ENCODE measurements around the gene KRT3. TPM values are rescaled to one million over a fixed set of nuclear protein-coding genes. Genes with fewer than 3 reads are reported as not detected.

KRT3 gene
- total RNA-seq, 1 experiment from 2014 or later = not detected

DNA sequence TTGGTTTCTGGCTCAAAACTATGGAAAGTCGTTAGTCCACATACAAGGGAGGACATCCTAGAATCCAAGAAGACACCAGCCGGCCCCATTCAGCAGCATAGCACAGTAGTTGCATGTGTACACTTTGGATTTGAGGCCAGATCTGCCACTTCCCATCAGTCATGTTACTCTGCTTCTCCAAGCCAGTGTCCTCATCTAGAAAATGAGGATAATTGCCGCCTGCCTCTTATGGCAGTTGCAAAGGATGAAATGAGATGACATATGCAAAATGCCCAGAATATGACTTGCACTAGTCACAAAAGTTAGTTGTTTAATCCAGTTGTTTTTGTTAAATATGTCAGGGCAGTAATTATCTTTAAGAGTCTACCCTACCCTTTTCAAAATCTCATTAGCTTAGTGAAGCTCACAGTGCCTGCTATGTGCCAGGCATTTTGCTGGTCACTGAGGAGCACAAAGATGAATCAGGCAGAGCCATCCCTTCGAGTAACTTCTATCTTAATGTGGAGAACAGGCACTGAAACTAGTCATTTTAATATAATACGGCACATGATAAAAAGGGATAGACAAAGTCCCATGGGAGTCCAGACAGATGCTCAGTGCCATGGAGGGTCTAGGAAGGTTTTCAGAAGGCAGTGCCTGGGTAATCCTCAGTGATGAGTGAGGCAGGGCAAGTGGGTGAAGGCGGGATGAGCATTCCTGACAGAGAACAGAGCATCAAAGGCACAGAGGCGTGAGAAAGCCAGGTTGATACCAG, 12.2 kb downstream of the KRT3 start:
- POLR2A ChIA-PET = no interaction called here
- no TSS peak for BruUV-seq (replicated peaks)

More for the DNA sequence above, 12.2 kb downstream of the KRT3 start:
- H3K9me2 ChIP-seq (ENCODE audit: insufficient read depth) = no peaks in the 10 kb centered on the region
- H3K36me3 ChIP-seq (ENCODE audit: control insufficient read depth in 1 of 2, insufficient read depth in 2 of 2, low read length in 2 of 2) = no peaks in the 10 kb centered on the region
- no peaks in the 10 kb centered on the region for H3K79me2 ChIP-seq (ENCODE audit: insufficient read depth, low read length)
- H3K27me3 ChIP-seq (ENCODE audit: insufficient read depth, low read length) = peaks cover 34% of the 10 kb centered on the region
- intact Hi-C loops (cut with micrococcal nuclease) = no loop called here
- no peak for ATAC-seq
- no peaks in the 10 kb centered on the region for H3K9me3 ChIP-seq (ENCODE audit: control insufficient read depth in 1 of 2, insufficient read depth in 1 of 2, low read depth in 1 of 2, low read length in 2 of 2)
- H2AFZ ChIP-seq (ENCODE audit: low read depth, low read length, poor library complexity, severe bottlenecking) = no peak overlapping the region
- no peak overlapping the region for H3K27ac ChIP-seq (ENCODE audit: low read depth, low read length)
- ChIA-PET RAD21 (ENCODE audit: low non-redundant PET in 1 of 2, low total read pairs in 2 of 2, uncharacterized antibody in 2 of 2, unreplicated experiment in 2 of 2) (interaction anchor here in 1 of 2 experiments (0.6 kb wide), 1 partner anchor 38 kb away, joined by 3 read pairs; no protein-coding TSS in a partner anchor), CTCF (no interaction called here)
- H3K4me1 ChIP-seq (ENCODE audit: control insufficient read depth in 1 of 2, insufficient read depth in 2 of 2, low read length in 2 of 2) = no peaks in the 10 kb centered on the region
- no peak overlapping the region for H3K4me3 ChIP-seq (replicated peaks in 1 of 2; ENCODE audit: low read depth in 1 of 2, low read length in 2 of 2)
- H3K9ac ChIP-seq (ENCODE audit: low read length) = no peak overlapping the region
- no peak overlapping the region for H3K4me2 ChIP-seq (ENCODE audit: low read length)
- TF ChIP-seq FOSL1 (IDR thresholded peaks at IDR 0.05; ENCODE audit: low read depth) (no peak), EGR1 (IDR thresholded peaks at IDR 0.05; ENCODE audit: low read depth) (no peak), ELF1 (IDR thresholded peaks at IDR 0.05; ENCODE audit: borderline replicate concordance, low read depth) (no peak), ZFX (IDR thresholded peaks at IDR 0.05) (no peak), POLR2AphosphoS5 (IDR thresholded peaks at IDR 0.05; ENCODE audit: low read depth, low read length) (no peak), SP1 (IDR thresholded peaks at IDR 0.05; ENCODE audit: low read depth) (no peak), ZNF274 (IDR thresholded peaks at IDR 0.05; ENCODE audit: low read depth, low read length) (no peak), RAD21 (IDR thresholded peaks at IDR 0.05; ENCODE audit: low read depth) (no peak), POLR2A (IDR thresholded peaks at IDR 0.05; ENCODE audit: borderline replicate concordance, extremely low read depth, insufficient read depth, insufficient read length) (no peak), YY1 (IDR thresholded peaks at IDR 0.05; ENCODE audit: extremely low read depth, insufficient replicate concordance, low read depth, low read length) (no peak), CEBPB (IDR thresholded peaks at IDR 0.05; ENCODE audit: low read depth) (no peak), SRF (IDR thresholded peaks at IDR 0.05; ENCODE audit: low read depth) (no peak)
- TF ChIP-seq, protein P1, sequence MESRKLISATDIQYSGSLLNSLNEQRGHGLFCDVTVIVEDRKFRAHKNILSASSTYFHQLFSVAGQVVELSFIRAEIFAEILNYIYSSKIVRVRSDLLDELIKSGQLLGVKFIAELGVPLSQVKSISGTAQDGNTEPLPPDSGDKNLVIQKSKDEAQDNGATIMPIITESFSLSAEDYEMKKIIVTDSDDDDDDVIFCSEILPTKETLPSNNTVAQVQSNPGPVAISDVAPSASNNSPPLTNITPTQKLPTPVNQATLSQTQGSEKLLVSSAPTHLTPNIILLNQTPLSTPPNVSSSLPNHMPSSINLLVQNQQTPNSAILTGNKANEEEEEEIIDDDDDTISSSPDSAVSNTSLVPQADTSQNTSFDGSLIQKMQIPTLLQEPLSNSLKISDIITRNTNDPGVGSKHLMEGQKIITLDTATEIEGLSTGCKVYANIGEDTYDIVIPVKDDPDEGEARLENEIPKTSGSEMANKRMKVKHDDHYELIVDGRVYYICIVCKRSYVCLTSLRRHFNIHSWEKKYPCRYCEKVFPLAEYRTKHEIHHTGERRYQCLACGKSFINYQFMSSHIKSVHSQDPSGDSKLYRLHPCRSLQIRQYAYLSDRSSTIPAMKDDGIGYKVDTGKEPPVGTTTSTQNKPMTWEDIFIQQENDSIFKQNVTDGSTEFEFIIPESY (IDR thresholded peaks at IDR 0.05; ENCODE audit: extremely low read depth, insufficient replicate concordance, low read length) = no peak
- TF ChIP-seq, protein P2, sequence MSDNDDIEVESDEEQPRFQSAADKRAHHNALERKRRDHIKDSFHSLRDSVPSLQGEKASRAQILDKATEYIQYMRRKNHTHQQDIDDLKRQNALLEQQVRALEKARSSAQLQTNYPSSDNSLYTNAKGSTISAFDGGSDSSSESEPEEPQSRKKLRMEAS (IDR thresholded peaks at IDR 0.05) = no peak
- TF ChIP-seq, protein P3, sequence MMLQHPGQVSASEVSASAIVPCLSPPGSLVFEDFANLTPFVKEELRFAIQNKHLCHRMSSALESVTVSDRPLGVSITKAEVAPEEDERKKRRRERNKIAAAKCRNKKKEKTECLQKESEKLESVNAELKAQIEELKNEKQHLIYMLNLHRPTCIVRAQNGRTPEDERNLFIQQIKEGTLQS (IDR thresholded peaks at IDR 0.05) = no peak
- TF ChIP-seq, protein P4, sequence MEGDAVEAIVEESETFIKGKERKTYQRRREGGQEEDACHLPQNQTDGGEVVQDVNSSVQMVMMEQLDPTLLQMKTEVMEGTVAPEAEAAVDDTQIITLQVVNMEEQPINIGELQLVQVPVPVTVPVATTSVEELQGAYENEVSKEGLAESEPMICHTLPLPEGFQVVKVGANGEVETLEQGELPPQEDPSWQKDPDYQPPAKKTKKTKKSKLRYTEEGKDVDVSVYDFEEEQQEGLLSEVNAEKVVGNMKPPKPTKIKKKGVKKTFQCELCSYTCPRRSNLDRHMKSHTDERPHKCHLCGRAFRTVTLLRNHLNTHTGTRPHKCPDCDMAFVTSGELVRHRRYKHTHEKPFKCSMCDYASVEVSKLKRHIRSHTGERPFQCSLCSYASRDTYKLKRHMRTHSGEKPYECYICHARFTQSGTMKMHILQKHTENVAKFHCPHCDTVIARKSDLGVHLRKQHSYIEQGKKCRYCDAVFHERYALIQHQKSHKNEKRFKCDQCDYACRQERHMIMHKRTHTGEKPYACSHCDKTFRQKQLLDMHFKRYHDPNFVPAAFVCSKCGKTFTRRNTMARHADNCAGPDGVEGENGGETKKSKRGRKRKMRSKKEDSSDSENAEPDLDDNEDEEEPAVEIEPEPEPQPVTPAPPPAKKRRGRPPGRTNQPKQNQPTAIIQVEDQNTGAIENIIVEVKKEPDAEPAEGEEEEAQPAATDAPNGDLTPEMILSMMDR (IDR thresholded peaks at IDR 0.05 in 2 of 3, conservative IDR thresholded peaks at IDR 0.05 in 1 of 3; ENCODE audit: borderline replicate concordance in 1 of 3, insufficient read depth in 1 of 3, low read depth in 2 of 3, low read length in 2 of 3) = no peak
- no peaks in the 10 kb centered on the region for H4K20me1 ChIP-seq (ENCODE audit: insufficient read depth)
- no peak for DNase-seq (ENCODE audit: low read depth, low spot score)

Data from HCT116 (cell line).